Dermis microvascular lymphatic vessel endothelial cell (primary cell): ENCODE data around the gene CELA1. TPM values are rescaled to one million over a fixed set of nuclear protein-coding genes. Genes with fewer than 3 reads are reported as not detected.

Experiments
- DNase-seq, 2 donors: peaks; one replicate each; pipeline versions ENCODE4 v3.0.0 to v3.0.0-alpha.2; 2010; ENCODE audit warnings: low read depth in 2 of 2
- total RNA-seq: library from RNA; depleted of rRNA; stranded (reverse); fragments of >200 nt; gene quantifications from 2 replicates; pipeline ENCODE4 v1.2.1, GENCODE V29; 2014

Gene CELA1
- total RNA-seq, 1 donor from 2014 or later, result not detected

DNA sequence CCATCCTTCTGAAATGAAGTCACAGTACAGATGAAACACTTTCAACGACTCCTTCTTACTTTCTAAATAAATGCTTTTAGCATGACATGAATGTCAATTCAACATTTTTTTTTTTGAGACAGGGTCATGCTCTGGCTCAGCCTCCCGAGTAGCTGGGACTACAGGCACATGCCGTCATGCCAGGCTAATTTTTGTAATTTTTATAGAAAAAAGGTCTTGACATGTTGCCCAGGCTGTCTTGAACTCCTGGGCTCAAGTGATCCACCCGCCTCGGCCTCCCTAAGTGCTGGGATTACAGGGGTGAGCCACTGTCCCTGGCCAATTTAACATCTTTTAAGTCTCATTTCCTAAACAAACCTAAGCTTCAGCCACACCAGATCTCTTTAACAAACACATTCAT lies 28.4 kb upstream of the CELA1 start:
- DNase-seq, result no peak

DNA sequence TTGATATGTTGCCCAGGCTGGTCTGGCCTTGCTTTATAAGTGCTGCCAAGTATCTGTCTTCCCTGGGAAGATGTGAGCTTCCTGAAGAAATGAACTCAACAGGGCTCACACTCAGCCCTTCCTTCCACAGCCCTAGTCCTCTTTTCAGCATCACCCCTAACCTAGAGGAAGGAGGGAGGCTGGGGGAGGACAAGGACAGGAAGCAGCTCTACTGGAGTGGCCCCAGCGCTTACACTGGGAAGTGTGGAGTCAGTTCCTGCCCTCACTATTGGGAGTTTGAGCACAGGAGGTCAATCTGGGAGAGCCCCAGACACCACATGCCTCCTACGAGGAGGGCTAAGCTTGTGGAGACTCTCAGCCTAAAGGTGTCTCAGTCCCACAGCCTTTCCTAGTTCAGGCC lies 27.9 kb upstream of the CELA1 start:
- DNase-seq, result peak in 1 of 2 donors; percentile 56

DNA sequence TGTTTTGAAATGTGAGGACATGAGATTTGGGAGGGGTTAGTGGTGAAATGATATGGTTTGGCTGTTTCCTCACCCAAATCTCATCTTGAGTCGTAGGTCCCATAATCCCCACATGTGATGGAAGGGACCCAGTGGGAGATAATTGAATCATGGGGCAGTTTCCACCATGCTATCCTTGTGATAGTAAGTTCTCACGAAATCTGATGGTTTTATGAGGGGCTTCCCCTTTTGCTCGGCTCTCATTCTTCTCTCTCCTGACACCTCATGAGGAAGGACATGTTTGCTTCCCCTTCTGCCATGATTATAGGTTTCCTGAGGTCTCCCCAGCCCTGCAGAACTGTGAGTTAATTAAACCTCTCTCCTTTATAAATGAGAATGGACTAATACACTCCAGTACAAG lies 26.7 kb upstream of the CELA1 start:
- no peak for DNase-seq

DNA sequence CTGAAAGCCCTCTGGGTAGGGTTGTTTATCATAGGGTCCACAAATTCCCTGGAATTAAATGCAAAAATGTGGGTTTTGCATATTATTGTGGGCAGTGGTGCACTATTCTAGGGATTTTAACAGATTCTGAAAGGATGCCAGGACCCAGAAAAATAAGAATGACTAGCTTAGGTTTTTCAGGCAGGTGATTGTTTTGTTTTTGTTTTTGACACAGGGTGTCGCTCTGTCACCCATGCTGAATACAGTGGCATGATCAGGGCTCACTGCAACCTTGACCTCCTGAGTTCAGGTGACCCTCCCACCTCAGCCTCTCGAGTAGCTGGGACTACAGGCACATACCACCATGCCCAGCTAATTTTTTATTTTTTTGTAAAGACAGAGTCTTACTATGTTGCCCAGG lies 25.5 kb upstream of the CELA1 start:
- DNase-seq, result no peak

DNA sequence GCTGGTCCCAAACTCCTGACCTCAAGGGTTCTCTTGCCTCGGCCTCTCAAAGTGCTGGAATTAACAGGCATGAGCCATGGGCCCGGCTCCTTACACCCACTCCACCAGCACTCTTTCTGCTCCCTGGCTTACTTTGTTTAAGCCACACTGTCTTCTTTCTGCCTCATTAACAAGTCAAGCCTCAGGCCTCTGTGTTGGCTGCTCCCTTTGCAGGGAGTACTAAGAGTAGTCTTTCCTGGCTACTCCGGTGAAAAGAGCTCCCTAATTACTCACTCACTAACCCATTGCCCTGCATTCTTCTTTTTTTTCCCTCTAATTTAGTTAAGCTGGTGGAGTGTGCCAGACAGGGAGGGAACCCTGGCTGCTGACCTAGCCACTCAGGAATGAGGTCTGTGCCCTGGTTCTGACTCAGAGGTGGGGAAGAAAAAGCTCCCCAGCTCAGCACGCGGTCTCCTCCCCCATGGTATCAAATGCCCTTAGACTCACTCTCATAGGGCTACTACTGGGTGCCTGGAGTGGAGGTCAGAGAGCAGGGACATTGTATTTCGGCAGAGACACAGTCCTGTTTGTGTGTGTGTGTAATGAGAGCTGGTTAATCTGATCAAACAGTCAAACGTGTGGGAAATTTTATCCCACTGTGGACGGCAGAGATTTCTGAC lies 24.9 kb upstream of the CELA1 start:
- DNase-seq, result peak; percentile 24 to 94

DNA sequence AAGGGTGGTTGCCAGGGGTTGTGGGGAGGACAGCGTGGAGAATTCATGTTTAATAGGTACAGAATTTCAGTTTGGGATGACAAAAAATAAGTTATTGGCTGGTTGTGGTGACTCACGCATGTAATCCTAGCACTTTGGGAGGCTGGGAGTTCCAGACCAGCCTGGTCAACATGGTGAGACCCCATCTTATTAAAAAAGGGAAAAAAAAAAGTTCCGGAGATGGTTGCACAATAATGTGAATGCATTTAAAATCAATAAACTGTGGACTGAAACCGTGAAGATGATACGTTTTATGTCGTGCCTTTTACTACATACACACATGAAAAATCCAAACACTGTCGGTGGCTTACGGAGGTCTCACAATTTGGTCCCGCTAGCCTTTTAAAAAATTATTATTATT lies 24.2 kb upstream of the CELA1 start:
- no peak for DNase-seq

DNA sequence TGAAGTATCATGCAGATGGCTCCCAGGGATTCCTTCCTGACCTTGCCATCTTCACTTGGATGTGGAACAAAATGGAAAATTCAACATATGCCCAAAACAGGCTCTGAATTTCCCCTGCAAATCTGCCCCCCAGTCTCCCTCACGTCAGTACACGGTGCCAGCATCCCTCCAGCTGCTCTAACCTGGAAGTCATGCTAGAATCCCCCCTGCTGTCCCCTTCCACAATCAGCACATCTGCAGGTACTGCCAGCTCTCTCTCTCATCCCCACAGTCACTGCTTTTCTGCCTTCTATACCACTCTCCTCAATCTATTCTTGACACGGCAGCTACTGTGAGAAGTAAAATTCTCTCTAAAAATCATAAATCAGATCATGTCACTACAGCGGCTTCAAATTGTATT lies 23.1 kb upstream of the CELA1 start:
- no peak for DNase-seq

DNA sequence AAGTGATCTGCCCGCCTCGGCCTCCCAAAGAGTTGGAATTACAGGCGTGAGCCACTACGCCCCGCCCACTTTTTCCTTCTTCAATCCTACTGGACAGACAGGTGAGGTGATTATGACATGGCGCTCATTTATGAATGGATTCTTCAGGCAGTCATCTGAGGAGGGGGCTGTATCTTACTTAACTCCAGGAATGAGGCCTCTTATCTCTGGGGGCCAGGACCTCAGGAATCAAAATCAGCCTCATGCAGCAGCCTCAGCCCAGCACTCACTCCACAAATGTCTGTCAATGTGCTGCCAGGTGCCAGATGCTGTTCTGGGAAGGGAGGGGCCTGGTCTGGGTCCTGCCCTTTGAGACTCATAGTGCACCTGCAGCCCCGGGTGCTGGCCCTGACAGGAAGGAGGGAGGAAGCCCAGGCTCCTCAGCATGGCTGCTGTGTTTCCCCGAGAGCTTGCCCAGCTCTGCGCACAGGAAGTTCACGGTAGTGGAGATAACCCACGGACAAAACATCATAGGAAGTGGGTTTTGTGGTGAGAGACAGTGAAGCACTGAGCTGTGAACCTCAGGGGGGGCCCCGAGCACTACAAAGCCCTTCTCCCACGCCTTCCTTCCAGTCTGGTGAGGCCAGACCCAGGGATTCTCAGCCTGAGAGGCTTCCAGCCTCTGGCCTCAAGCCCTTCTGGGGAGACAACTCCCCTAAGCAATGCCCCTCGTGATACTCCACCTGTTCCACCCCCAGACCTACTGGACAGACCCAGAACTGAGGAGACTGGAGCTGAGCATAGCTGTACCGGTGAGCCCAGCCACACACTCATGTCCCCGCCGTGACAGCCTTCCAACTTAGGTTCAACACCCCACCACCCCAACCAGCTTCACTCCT lies 22.4 kb upstream of the CELA1 start:
- DNase-seq, result peak; percentile 37 to 85

DNA sequence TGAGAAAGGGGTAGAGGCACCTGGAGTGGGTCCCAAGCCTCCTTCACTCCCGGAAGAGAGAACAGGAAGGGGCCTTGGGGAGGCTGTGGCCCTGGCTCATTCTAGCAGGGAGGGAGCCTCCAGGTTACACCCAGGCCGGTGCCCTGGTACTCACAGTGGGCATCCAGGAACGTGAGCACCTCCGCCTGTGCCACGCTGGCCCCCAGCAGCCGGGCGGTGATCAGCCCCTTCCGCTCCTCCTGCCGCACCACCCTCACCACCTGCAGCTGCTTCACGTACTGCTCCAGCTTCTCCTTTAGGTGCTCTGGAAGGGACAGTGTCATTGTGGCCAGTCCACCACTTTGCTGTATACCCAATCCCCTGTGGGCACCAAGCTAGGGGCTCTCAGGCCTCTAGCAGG lies 18.8 kb upstream of the CELA1 start:
- no peak for DNase-seq

DNA sequence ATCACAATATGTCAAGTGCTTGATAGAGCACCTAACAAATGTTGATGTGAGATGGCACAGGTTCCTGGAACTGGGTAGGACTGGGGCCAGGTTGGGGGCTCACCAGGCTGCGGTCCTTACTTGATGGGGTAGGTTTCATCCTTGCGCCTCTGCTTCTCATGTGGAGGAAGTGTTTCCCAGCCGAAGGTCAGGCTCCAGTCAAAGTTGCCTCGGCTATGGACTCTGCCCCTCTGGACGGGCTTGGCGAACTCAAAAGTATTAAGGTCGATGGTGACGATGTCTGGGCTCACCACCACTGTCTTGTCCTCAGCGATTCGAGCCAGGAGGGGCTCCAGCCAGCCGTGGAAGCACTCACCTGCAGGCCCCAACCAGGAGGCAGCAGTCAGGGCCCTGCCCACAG lies 17.5 kb upstream of the CELA1 start:
- DNase-seq, result no peak

DNA sequence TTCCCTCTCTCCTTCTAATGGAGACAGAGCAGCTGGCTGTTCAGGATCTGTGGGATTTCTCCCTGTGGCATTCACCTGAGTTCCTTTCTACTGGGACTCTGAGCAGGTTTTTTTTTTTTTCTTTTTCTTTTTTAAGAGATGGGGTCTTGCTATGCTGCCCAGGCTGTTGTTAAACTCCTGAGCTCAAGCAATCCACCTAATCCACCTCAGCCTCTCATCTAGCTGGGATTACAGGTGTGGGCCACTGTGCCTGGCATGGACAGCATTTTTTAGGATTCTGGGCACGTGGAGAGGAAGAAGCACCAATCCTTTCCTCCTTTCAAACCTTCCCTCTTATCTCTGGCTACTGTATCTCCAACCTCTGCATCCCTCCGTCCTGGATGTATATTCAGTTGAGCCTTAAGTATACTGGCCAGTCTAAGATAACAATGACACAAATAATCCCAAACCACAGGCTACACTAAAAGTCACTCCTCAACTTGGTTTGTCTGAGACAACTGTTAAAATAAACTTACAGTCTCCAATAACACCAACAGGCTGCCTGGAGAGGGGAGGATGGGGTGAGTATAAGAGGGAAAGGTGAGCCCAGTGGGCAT lies 16.4 kb upstream of the CELA1 start:
- no peak for DNase-seq

DNA sequence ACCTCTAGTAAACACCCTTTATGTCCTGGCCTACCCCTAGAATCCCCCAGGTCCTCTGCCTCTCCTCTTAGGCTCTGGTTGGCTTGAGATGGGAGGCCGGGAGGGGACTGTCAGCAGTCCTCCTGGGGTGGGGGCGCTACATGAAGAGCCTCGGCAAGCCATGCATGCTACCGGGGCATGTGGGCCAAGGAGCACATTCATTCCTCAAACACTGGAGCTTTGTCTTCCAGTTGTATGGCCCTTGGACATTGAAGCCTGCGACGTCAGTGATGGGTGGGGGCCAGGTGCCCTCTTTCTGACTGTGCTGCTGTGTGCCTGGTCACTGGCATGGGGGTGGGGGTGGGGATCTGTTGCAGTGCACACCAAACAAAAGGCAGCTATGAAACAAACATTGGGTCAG lies 15.8 kb upstream of the CELA1 start:
- no peak for DNase-seq

DNA sequence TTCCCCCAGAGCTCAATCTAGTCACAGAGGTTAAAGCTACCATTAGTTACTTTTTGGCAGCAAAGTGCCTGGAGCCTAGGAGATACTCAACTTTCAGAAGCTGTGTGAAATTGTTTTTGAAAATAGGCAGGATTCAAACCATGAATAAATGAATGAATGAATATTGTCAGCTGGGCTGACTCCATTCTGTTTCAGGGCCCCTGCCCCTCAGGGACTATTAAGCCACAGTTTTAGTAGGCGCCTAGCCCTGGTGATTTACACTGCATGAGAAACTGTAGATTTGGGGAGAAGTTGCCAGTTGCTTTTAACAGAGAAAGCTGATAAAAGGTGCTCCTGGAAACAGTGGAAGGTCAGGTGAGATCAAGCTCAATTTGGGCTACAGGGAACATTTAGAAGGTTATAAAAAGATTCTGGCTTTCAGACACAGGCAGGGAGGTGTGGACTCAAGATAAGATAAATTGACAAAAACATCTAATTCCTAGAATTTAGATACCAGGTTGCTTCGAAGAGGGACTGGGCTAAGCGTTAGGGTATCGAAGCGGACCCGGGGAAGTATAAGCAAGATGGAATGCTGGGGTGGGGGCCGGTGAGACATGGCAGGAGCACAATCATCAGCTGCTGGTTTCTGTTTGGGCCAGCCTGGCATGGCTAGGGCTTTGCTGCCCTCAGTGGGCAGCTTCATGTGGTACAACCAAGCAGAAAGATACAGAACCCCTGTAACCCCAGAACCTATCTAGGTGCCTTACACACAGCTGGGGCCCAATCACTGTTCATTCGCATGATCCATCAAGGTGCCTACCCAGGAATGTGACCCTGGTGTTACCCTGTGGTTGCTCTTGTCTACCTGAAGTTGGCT lies 14.9 kb upstream of the CELA1 start:
- no peak for DNase-seq

DNA sequence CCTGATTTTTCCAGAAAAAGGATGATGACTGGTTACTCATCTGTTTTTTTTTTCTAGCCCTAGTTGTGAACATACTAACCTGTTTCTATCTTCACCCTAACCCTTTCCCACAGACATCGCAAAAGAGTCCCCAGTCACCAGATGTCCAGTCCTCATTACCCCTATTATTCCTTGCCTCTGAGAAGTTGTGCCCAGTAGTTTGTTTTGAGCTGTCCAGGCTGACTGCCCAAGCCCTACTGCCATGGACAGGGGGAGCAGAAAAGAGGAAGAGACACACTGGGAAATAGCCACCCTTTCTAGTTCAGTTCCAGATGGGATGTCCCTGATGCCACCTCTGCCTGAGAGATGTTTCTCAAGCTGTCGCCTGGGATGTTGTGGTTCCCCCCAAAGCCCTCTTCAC lies 13.8 kb upstream of the CELA1 start:
- DNase-seq, result no peak

DNA sequence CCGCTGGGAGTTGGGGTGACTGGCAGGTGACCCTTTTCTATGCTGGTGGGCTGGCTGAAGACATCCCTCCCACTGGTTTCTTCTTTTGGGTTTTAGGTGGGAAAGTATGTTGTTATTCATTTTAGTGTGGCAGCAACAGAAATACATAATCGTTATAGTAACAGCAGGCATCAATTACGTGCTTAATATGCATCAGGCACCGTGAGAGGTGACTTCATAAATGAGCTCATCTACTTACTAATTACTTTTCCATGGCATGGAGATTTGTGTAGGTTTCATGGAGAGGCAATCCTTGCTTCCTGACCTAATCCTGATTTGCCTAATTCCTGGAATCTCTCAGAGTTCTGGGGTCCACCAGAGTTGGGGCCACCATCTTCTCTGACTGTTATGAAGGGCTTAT lies 13.4 kb upstream of the CELA1 start:
- no peak for DNase-seq

DNA sequence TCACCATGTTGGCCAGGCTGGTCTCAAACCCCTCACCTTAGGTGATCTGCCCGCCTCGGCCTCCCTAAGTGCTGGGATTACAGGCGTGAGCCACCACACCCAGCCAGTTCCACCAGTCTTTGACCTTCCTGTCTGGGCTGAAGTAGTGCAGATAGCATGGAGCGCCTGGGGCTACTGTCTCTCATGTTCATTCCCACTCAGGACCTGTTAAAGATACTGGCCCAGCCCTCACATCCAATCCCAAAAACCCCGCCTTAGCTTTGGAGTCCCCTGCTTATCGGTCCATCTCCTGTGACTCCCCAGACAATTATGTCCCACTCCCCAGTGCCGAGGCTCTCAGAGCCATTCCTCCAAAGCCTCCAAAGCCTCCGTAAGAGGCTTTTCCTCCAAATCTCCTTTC lies 12.0 kb upstream of the CELA1 start:
- DNase-seq, result no peak

DNA sequence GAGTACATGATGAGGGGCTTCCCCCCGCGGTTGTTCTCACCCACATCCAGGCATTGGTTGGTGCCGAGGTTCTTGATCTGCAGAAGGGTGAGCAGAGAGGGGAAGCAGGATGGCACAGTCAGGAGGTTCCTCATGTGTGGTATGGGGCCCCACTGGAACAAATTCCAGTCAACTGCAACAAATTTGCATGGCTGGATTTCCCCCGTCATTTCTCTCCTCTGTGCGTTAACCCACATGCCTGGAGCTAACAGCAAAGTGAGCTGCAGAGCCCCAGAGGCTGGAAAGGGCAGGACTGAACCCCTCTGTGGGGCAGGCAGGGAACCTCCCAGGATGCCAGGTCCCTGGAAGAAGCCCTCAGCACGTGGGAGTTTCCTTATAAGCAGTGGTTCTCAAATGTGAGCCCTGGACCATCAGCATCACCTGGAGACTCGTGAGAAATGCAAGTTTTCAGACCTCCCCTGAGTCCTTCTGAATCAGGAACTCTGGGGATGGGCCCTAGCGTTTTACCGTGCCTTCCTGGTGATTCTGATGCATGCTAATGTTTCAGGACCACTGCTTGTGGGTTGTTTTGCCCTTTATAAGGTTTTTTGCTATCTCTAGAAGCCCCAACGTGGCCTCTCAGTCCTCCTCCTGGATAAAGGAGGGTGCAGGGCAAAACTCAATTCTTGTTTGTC lies 11.0 kb upstream of the CELA1 start:
- no peak for DNase-seq

DNA sequence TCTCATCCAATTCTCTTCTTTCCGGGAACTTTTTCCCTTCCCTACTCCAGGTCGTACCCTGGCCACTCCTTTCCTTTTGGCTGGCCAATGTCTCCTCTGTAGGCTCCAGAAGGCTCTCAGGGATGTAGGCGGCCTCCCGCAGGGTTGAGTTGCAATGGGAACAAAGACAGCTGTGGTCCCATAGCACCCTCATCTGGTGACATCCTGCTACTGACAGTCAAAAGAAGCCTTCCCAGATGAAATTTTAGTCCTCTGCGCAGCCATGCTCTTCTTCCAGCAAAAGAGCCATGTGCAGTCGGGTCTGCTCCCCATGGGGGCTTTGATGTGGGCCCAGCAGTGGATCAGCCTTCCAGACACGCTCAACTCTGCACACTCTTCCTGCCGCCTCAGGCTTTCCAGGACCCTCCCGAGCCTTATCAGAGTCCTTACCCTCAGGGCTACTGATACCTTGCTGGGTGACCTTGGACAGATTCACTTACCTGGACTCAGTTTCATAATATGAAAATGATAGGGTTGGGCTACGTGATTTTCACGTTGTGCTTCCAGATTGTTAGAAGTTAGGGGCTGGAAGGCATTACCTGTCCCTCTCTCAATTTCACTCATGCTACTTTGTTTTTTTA lies 5.5 kb upstream of the CELA1 start:
- peak; percentile 38 to 68 for DNase-seq

DNA sequence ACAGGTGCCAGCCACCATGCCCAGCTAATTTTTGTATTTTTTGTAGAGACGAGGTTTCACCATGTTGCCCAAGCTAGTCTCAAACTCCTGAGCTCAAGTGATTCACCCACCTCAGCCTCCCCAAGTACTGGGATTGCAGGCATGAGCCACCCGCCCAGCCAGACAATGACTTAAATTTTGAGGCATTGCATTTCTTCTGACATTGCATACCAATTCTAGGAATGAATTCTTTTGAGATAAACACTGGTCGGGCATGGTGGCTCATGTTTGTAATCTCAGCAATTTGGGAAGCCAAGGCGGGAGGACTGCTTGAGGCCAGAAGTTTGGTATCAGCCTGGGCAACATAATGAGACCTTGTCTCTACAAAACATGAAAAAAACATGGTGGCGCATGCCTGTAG lies 2.5 kb upstream of the CELA1 start:
- no peak for DNase-seq

DNA sequence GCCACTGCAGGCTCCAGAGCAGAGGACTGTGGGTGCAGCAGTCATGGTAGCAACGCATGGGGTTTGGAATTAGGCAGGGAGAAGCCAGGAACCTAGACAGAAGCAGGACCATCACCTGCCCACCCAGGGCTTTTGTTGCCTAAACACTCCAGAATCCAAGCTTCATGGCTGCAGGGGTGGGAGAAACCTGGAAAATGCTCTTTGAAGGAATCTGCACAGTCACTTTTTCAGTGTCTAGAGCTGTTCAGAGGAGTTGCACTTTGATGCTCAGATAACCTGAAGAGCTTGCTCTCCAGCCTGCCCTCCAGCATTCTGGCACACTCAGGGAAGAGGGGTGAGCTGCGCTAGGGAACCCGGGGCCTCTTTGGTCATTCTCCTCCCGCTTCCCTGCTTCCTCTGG lies 1.6 kb upstream of the CELA1 start:
- DNase-seq, result no peak

DNA sequence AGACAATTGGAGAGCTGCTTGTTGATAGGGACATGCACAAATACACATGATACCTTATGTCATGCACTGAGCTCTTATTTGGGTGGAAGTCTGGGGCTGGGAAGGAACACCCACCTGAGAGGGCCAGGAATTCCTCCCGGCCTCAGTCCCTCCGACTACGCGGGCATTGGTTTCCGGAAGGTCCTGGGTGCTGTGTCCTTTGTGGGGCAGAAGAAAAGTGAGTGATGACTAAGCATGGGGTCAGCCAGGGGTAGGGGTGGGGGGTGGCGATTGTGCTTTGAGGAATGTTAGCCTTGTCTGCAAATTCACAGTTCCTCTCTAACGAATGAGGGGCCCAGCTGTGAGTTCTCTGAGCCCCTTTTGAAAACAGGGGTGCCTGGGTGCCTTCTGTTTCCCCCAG lies 798 bp downstream of the CELA1 start:
- DNase-seq, result peak in 1 of 2 donors; percentile 26
